HepG2 (cell line): ENCODE results near the gene SPNS1. TPM values are rescaled to one million over a fixed set of nuclear protein-coding genes. Genes with fewer than 3 reads are reported as not detected.

Experiments used
- BHLHE40 ChIP-seq: IDR thresholded peaks from 2 replicates; pipeline ENCODE4 v1.6.1; 2011; ENCODE audit warnings: low read length, improper control_type of control experiment
- DMAP1 ChIP-seq: IDR thresholded peaks from 2 replicates; pipeline ENCODE4 v1.6.1; 2016
- DRAP1 ChIP-seq: IDR thresholded peaks from 2 replicates; pipeline ENCODE4 v1.6.1; 2016; ENCODE audit warnings: missing genetic modification reagents, missing compliant biosample characterization
- ELF3 ChIP-seq: IDR thresholded peaks from 2 replicates; pipeline ENCODE4 v1.6.1; 2016; ENCODE audit warnings: missing genetic modification reagents, missing compliant biosample characterization
- FUBP1 ChIP-seq: sonication (generic); formaldehyde crosslinking; IDR thresholded peaks from 2 replicates; pipeline ENCODE4 v1.5.1; 2020; ENCODE audit warnings: missing genetic modification reagents, mild to moderate bottlenecking, borderline replicate concordance
- POGK ChIP-seq: sonication (generic); formaldehyde crosslinking; conservative IDR thresholded peaks from 2 replicates; pipeline ENCODE4 v1.8.0; 2022; ENCODE audit warnings: mild to moderate bottlenecking, moderate library complexity, missing genetic modification reagents
- PRPF4 ChIP-seq: fragments of 200-400 bp; formaldehyde crosslinking; IDR thresholded peaks from 2 replicates; pipeline ENCODE4 v1.6.1; 2016; ENCODE audit warnings: low read length, low read depth; ENCODE audit not compliant: poor library complexity, severe bottlenecking
- ZBTB4 ChIP-seq: sonication (generic); formaldehyde crosslinking; IDR thresholded peaks from 2 replicates; pipeline ENCODE4 v1.4.0; 2020; ENCODE audit warnings: missing genetic modification reagents, mild to moderate bottlenecking, borderline replicate concordance
- ZNF441 ChIP-seq: sonication (generic); formaldehyde crosslinking; IDR thresholded peaks from 2 replicates; pipeline ENCODE4 v1.7.0; 2021; ENCODE audit warnings: missing genetic modification reagents, borderline replicate concordance
- ZNF496 ChIP-seq: sonication (generic); formaldehyde crosslinking; IDR thresholded peaks from 2 replicates; pipeline ENCODE4 v1.8.1; 2023; ENCODE audit warnings: mild to moderate bottlenecking, moderate library complexity, missing genetic modification reagents; ENCODE audit not compliant: insufficient replicate concordance
- ZNF549 ChIP-seq: sonication (generic); formaldehyde crosslinking; IDR thresholded peaks from 2 replicates; pipeline ENCODE4 v1.5.0; 2020; ENCODE audit warnings: missing genetic modification reagents
- ZNF609 ChIP-seq: sonication (generic); formaldehyde crosslinking; IDR thresholded peaks from 2 replicates; pipeline ENCODE4 v1.4.0; 2020; ENCODE audit warnings: mild to moderate bottlenecking, missing genetic modification reagents, borderline replicate concordance
- ZNF772 ChIP-seq: sonication (generic); formaldehyde crosslinking; IDR thresholded peaks from 2 replicates; pipeline ENCODE4 v1.5.0; 2020; ENCODE audit warnings: mild to moderate bottlenecking, missing genetic modification reagents
- ZNF780A ChIP-seq: sonication (generic); formaldehyde crosslinking; IDR thresholded peaks from 2 replicates; pipeline ENCODE4 v1.8.0; 2022; ENCODE audit warnings: mild to moderate bottlenecking, missing genetic modification reagents, moderate library complexity
- polyA plus RNA-seq, 8 experiments: library from polyadenylated mRNA; depleted of rRNA in 3 of 8; stranded (reverse) in 7 of 8; unstranded in 1 of 8; fragments of >200 nt; fragmentation: Illumina TruSeq in 4 of 8; extraction: Trizol in 4 of 8; gene quantifications; 2 replicates each; pipeline versions ENCODE4 v1.2.1 to v1.2.3, GENCODE V29; 2011 to 2016; ENCODE audit warnings: low read depth in 4 of 8, missing spikeins in 1 of 8, mixed read lengths in 1 of 8; ENCODE audit not compliant: insufficient read depth in 1 of 8
- total RNA-seq, 5 experiments: library from RNA; depleted of rRNA; stranded (reverse); fragments of >200 nt; fragmentation: Illumina TruSeq; extraction: Trizol; gene quantifications; 2 replicates each; pipeline ENCODE4 v1.2.3, GENCODE V29; 2016; ENCODE audit warnings: low read depth in 1 of 5

Gene SPNS1
- total and polyA plus RNA-seq, 2 of the 13 experiments (the other 11 are each of a cell fraction or from before 2014, with no cell fraction given): 25.6 to 38.8 TPM

GRCh38 chr16:28925386-28926228, 49.0 kb upstream of the SPNS1 start (continued):
- TF ChIP-seq POGK (CRISPR knock-in tag): no peak; the same call in 1 of the 2 replicates
- TF ChIP-seq ZNF772 (CRISPR knock-in tag): peak; percentile 78
- 0 out of 2 replicates have a peak, but pooled peaks have one; percentile 38 for TF ChIP-seq FUBP1 (CRISPR knock-in tag)
- peak; percentile 61 for TF ChIP-seq DRAP1 (CRISPR knock-in tag)
- no peak for TF ChIP-seq BHLHE40
- peak; percentile 74; the same call in 1 of the 2 replicates for TF ChIP-seq ZBTB4 (CRISPR knock-in tag)
- no peak for TF ChIP-seq ZNF780A
- TF ChIP-seq PRPF4: no peak
- peak; percentile 41; the same call in 1 of the 2 replicates for TF ChIP-seq DMAP1 (CRISPR knock-in tag)
- no peak for TF ChIP-seq ZNF496 (CRISPR knock-in tag)
- no peak; the same call in 1 of the 2 replicates for TF ChIP-seq ZNF609
- TF ChIP-seq ZNF441 (CRISPR knock-in tag): peak; percentile 65
- peak; percentile 73 for TF ChIP-seq ELF3 (CRISPR knock-in tag)
- TF ChIP-seq ZNF549 (CRISPR knock-in tag): no peak
